ENCODE data around the gene SLC9A8.
A peak's percentile ranks its signal among the peaks of the same experiment; 100 is the strongest.

The SLC9A8 gene

GRCh38 chr20:49814057-49814694 lies 1.5 kb downstream of the SLC9A8 start:
- no peak for DNase-seq

- DNase-seq, result no peak
Measured at GRCh38 chr20:49818816-49819215, 6.2 kb downstream of the SLC9A8 start.

- no peak for DNase-seq
Measured at GRCh38 chr20:49819702-49820101, 7.1 kb downstream of the SLC9A8 start.

- no peak for DNase-seq
Measured at GRCh38 chr20:49821381-49821780, 8.8 kb downstream of the SLC9A8 start.

- no peak for DNase-seq
Measured at GRCh38 chr20:49821870-49822331, 9.3 kb downstream of the SLC9A8 start.

- DNase-seq, result no peak
Measured at GRCh38 chr20:49823152-49823847, 10.7 kb downstream of the SLC9A8 start.

- no peak for DNase-seq
Measured at GRCh38 chr20:49824206-49824605, 11.6 kb downstream of the SLC9A8 start.

- DNase-seq, result no peak
Measured at GRCh38 chr20:49825521-49826033, 12.9 kb downstream of the SLC9A8 start.

GRCh38 chr20:49831022-49831769 lies 18.6 kb downstream of the SLC9A8 start:
- no peak for DNase-seq

- DNase-seq, result no peak
Measured at GRCh38 chr20:49831770-49832631, 19.4 kb downstream of the SLC9A8 start.

GRCh38 chr20:49832632-49833327 lies 20.2 kb downstream of the SLC9A8 start:
- no peak for DNase-seq

GRCh38 chr20:49833483-49833882 lies 20.9 kb downstream of the SLC9A8 start:
- no peak for DNase-seq

GRCh38 chr20:49835031-49835430 lies 22.4 kb downstream of the SLC9A8 start:
- DNase-seq, result no peak

GRCh38 chr20:49838546-49838945 lies 25.9 kb downstream of the SLC9A8 start:
- no peak for DNase-seq

- DNase-seq, result no peak
Measured at GRCh38 chr20:49843139-49843538, 30.5 kb downstream of the SLC9A8 start.

GRCh38 chr20:49843770-49844380 lies 31.2 kb downstream of the SLC9A8 start:
- DNase-seq, result no peak

- no peak for DNase-seq
Measured at GRCh38 chr20:49845060-49845459, 32.4 kb downstream of the SLC9A8 start.

- DNase-seq, result peak; percentile 5
Measured at GRCh38 chr20:49846206-49846807, 33.7 kb downstream of the SLC9A8 start.

- DNase-seq, result no peak
Measured at GRCh38 chr20:49850463-49851230, 38.0 kb downstream of the SLC9A8 start.

- no peak for DNase-seq
Measured at GRCh38 chr20:49851231-49851705, 38.6 kb downstream of the SLC9A8 start.
